Amygdala (tissue), 56 donors: ENCODE measurements around the gene CADM2.
"Not testable (repeated sequence)": the region's sequence is repeated elsewhere in the genome, so short reads cannot be mapped to it uniquely, and the experiment has no call there.

Source experiments
- DNase-seq, 56 donors: peaks; one replicate each; lab custom pipeline; 2025; lab: John Stamatoyannopoulos, UW

CADM2 gene

GRCh38 chr3:85068911-85069310 is 110.1 kb downstream of the CADM2 start:
- no peak for DNase-seq

- DNase-seq = no peak
Measured at GRCh38 chr3:85074003-85074402, 115.2 kb downstream of the CADM2 start.

- no peak for DNase-seq
Measured at GRCh38 chr3:85075663-85076062, 116.9 kb downstream of the CADM2 start.

- DNase-seq = no peak
Measured at GRCh38 chr3:85077018-85077417, 118.2 kb downstream of the CADM2 start.

- peak in 23 of 56 donors; percentile 1 to 53 (median 13) for DNase-seq
Measured at GRCh38 chr3:85081191-85081906, 122.6 kb downstream of the CADM2 start.

- no peak for DNase-seq
Measured at GRCh38 chr3:85090495-85090894, 131.7 kb downstream of the CADM2 start.

- DNase-seq = no peak
Measured at GRCh38 chr3:85100316-85100715, 141.5 kb downstream of the CADM2 start.

- DNase-seq = no peak
Measured at GRCh38 chr3:85102781-85103180, 144.0 kb downstream of the CADM2 start.

- no peak for DNase-seq
Measured at GRCh38 chr3:85110393-85110792, 151.6 kb downstream of the CADM2 start.

- DNase-seq = no peak
Measured at GRCh38 chr3:85120879-85121278, 162.1 kb downstream of the CADM2 start.

- DNase-seq = not testable (repeated sequence)
Measured at GRCh38 chr3:85132864-85133263, 174.1 kb downstream of the CADM2 start.

- DNase-seq = not testable (repeated sequence)
Measured at GRCh38 chr3:85133691-85134420, 175.1 kb downstream of the CADM2 start.

GRCh38 chr3:85142626-85143025 is 183.8 kb downstream of the CADM2 start:
- no peak for DNase-seq

GRCh38 chr3:85148036-85148435 is 189.2 kb downstream of the CADM2 start:
- peak in 1 of 56 donors; percentile 3 for DNase-seq

- no peak for DNase-seq
Measured at GRCh38 chr3:85151555-85151954, 192.8 kb downstream of the CADM2 start.

GRCh38 chr3:85153279-85153678 is 194.5 kb downstream of the CADM2 start:
- DNase-seq = not testable (repeated sequence)

- no peak for DNase-seq
Measured at GRCh38 chr3:85159376-85159775, 200.6 kb downstream of the CADM2 start.

GRCh38 chr3:85161544-85161943 is 202.8 kb downstream of the CADM2 start:
- DNase-seq = no peak

GRCh38 chr3:85162905-85163304 is 204.1 kb downstream of the CADM2 start:
- no peak for DNase-seq

- no peak for DNase-seq
Measured at GRCh38 chr3:85164436-85164835, 205.6 kb downstream of the CADM2 start.

GRCh38 chr3:85167576-85167975 is 208.8 kb downstream of the CADM2 start:
- DNase-seq = no peak

GRCh38 chr3:85170646-85171045 is 211.9 kb downstream of the CADM2 start:
- DNase-seq = no peak
